Activated CD4-positive, alpha-beta T cell treated with anti-CD3 and anti-CD28 coated beads for 4 hours (primary cell): ENCODE measurements around the gene PHTF2.
A peak's percentile ranks its signal among the peaks of the same experiment; 100 is the strongest.
"Not testable (repeated sequence)": the region's sequence is repeated elsewhere in the genome, so short reads cannot be mapped to it uniquely, and the experiment has no call there.

Source experiments
- DNase-seq, 2 donors: peaks; one replicate each; pipeline ENCODE4 v3.0.0-alpha.2; 2020

Gene PHTF2

DNA sequence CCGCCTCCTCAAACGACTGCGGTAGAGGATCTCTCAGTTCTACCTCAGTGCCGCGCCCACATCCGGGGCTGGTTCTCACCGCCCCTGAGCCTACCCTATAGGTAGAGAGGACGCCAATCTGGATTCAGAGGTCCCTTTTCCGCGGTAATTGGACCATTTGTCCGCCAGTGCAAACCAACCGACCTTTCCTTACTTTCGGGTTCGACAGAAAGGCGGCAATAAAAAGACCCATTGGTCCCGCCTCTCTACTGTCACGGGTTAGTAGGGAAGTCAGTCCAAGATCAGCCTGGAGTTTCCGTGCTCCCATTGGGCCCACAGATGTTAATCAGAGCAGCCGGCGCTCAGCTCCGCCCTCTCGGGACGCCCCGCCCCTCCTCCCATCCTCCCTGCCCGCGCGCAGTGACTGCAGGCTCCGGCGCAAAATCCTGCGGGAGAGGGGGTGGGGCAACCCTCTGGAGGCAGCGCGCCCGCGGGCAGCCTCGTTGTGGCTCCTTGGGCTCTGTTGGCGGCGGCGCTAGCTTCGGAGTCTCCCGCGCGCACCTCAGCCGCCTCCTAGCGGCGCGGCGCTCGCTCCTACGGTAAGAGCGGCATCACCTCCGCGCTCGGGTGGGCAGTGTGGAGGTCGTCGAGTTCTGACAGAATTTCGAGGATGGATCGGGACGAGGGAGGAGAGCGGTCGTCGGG is at the start of gene PHTF2, which contains the start of gene TMEM60:
Gene PHTF2 (plus strand): TSS at position 380 of the 684 bp plus-strand sequence.
Gene TMEM60 (minus strand): TSS at position 41 of the 684 bp plus-strand sequence. CDS start 4,061 bp downstream, outside the sequence.
- peak; percentile 88 to 90 for DNase-seq

- DNase-seq, result no peak
Measured at GRCh38 chr7:77752016-77752415, 46.6 kb upstream of the PHTF2 start.

DNA sequence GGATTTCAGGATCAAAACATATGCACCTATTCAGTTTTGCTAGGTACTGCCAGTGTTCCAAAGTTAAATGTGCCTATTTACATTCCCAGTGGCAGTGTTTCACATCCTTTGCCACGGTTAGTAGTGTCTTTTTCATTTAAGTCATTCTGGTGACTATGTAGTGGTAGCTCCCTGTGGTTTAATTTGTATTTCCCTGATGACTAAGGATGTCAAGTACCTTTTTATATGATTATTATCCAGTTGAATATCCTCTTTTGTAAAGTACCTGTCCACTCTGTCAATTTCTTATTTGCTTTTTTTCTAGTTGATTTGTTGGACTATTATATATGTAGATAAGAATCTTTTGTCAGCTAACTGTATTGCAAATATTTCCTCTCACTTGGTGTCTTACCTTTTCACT is 45.4 kb upstream of the PHTF2 start:
- DNase-seq, result no peak

GRCh38 chr7:77757589-77757988 is 41.0 kb upstream of the PHTF2 start:
- no peak for DNase-seq

DNA sequence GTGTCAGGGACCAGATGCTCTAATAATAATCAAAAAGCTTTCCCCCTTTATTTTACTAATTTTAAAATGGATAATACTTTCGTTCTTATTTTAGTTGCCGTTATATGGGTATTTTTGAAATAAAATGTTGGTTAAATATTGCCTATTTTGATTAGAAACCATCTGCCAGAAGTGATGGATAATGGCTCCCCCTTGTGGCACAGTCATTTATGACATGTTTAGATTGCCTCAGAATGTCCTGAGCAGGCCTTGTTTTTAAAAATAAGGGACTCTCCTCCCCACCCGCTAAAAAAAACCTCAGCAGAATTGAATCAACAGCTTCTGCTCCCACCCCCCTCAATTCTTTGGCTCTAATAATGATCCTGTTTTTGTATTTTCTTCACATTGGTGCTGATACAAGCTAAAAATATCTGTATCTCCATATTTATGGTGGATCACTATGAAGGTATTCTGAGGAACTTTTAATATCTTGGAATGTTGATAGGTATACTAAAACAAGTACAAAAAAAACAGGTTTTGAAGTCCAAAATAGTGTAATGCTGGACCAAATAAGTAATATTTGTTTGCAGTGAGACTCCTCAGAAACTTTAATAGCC is 39.2 kb upstream of the PHTF2 start:
- peak; percentile 64 to 84 for DNase-seq

- DNase-seq, result no peak
Measured at GRCh38 chr7:77760809-77761453, 37.6 kb upstream of the PHTF2 start.

- no peak for DNase-seq
Measured at GRCh38 chr7:77765481-77765880, 33.1 kb upstream of the PHTF2 start.

- DNase-seq, result no peak
Measured at GRCh38 chr7:77765906-77766800, 32.4 kb upstream of the PHTF2 start.

DNA sequence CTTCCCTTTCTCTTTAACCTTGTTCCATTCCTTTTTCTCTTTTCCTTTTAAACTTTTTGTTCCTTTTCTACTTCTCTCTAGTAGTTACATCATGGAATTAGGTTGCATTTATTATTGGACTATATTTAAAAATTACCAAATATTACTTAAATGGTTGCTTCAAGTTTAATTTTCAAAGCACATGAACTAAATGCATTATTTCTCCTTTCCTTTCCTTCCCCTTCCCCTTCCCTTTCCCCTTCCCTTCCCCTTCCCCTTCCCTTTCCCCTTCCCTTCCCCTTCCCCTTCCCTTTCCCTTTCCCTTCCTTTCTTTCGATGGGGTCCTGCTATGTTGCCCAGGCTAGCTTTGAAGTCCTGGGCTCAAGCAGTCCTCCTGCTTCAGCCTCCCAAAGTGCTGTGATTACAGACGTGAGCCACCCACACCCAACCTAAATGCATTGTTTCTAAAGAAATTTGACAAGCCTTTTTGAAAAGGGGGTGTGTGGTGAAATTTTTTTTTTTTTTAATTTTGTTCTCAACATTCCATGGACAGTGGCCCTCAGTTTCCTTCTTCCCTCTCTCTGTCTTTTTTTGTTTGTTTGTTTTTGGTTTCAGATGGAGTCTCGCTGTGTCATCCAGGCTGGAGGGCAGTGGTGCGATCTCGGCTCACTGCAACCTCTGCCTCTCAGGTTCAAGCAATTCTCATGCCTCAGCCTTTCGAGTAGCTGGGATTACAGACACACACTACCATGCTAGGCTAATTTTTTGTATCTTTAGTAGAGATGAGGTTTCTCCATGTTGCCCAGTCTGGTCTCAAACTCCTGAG is 31.6 kb upstream of the PHTF2 start:
- DNase-seq, result no peak

DNA sequence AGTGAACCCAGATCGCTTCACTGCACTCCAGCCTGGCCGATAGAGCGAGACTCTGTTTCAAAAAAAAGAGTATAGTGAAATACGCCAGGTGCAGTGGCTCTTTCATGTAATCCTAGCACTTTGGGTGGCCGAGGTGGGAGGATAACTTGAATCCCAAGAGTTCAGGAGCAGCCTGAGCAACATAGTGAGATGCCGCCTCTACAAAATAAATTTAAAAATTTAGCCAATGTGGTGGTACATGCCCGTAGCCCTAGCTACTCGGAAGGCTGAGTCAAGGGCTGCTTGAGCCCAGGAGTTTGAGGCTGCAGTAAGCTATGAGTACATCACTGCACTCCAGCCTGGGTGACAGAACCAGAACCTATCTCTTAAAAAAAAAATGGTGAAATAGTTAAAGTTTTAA is 28.3 kb upstream of the PHTF2 start:
- no peak for DNase-seq

DNA sequence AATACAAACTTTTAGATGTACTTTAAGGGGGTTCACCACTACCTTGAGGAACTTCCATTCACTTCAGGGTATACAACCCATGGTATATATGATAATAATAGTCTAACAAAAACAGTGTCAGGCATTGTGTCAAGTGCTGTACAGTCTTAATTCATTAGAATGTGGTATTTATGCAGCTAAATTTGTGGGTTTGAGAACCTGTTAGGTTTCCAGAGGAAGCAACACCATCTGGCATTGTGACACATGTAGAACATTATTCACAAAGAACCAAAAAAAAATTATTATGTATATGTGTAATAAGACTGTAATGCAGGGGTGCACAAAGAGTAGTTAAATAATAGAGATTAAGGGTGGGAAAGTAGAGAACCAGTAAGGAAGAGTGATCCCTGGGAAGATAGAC is 26.7 kb upstream of the PHTF2 start:
- no peak for DNase-seq

DNA sequence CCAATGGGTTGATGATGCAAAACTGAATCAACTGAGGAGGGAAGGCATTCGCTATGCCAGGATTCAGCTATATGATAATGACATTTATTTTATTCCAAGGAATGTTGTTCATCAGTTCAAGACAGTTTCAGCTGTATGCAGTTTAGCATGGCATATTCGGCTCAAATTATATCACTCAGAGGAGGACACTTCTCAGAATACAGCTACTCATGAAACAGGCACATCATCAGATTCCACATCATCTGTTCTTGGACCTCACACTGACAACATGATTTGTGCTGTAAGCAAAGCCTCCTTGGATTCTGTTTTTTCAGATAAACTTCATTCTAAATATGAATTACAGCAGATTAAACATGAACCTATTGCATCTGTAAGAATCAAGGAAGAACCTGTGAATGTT is 20.0 kb upstream of the PHTF2 start:
- DNase-seq, result no peak

GRCh38 chr7:77782383-77782782 is 16.2 kb upstream of the PHTF2 start:
- no peak for DNase-seq

- DNase-seq, result no peak
Measured at GRCh38 chr7:77783111-77783510, 15.5 kb upstream of the PHTF2 start.

DNA sequence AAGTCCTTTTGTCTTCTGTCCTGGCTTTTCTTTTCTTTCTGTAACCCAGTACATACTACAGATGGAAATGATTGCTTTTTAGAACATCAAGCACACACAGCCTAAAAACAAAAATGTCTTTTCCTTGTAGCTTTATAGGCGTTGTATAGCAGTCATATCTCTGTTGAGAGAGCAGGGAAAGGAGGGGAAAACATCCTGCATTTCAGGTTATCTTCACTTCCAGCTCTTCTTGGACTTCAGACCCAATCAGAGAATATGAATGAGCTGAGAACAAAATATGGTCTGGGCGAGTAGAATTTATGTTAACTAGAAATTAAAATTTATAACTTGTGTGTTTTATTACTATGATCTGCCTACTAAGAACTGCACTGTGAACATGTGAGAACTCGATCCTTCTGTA is 15.0 kb upstream of the PHTF2 start:
- no peak for DNase-seq

GRCh38 chr7:77784426-77784825 is 14.1 kb upstream of the PHTF2 start:
- not testable (repeated sequence) for DNase-seq

DNA sequence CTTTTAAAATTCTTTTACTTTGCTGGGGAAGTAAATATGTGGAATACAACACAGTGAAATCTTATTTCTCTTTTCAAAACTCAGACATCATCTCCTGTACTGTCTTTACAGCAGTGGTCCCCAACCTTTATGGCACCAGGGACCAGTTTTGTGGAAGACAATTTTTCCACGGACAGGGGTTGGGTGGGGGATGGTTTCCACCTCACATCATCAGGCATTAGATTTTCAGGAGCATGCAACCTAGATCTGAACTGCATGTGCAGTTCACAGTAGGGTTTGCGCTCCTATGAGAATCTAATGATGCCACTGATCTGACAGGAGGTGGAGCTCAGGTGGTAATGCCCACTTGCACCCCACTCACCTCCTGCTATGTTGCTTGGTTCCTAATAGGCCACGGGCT is 12.6 kb upstream of the PHTF2 start:
- no peak for DNase-seq

DNA sequence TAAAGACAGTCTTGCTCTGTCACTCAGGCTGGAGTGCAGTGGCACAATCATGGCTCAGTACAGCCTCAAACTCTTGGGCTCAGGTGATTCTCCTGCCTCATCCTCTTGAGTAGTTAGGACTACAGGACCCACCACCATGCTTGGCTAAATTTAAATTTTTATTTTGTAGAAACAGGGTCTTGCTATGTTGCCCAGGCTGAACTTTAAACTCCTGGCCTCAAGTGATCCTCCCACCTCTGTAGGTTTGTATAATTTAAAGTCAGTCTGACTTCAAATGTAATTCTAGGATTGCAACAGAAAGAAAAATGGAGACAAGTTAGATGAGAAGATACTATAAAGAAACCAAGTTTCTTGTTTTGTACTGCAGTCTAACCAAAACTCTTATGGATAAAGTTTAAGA is 11.8 kb upstream of the PHTF2 start:
- no peak for DNase-seq

- no peak for DNase-seq
Measured at GRCh38 chr7:77788327-77788902, 10.2 kb upstream of the PHTF2 start.

DNA sequence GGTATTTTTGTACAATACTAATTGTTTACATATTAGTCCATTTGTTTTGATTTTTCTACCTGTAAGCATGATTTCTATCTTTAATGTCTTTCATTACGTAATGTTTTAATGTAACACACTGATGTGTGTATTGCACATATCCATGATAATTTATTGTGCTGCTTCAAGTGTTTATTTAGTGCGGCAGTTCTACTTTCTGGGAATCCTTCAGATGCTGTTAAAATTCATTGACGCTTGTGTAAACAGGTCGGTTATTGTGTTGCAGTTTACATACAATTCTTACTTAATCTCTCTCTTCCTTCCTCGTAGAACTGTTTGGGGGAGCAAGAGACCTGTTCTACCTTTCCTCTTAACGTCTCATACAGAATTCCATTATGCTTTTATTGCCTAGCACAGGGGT is 7.2 kb upstream of the PHTF2 start:
- DNase-seq, result no peak

DNA sequence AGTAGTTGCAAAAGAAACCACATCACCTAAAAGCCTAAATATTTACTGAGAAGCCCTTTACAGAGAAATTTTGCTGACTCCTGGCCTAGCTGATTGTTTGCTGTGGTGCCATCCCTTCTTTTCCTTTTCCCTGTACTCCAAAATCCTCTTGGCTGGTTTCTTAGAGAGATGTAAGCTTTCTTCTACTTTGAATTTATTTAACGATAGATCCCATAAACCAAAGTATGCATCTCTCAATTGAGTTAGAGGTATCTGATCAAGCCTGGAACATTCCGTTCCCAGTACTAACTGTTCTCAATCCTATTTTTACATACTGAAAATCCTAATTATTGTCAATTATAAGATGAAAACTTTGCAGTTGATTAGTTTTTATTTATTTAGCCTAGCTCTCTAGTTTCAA is 6.6 kb upstream of the PHTF2 start:
- DNase-seq, result no peak

- no peak for DNase-seq
Measured at GRCh38 chr7:77794000-77794399, 4.6 kb upstream of the PHTF2 start.
